HEK293 (cell line): ENCODE measurements around the gene EPM2A.

Source experiments
- CTCF ChIA-PET: fragments of 350-600 bp; formaldehyde crosslinking; extraction: SDS; loops from one replicate; lab custom pipeline; 2021; ENCODE audit warnings: antibody characterized with exemption; lab: Yijun Ruan, JAX
- POLR2A ChIA-PET: fragments of 300-600 bp; formaldehyde crosslinking; extraction: SDS; loops from one replicate; lab custom pipeline; 2020; ENCODE audit warnings: antibody characterized with exemption, inconsistent platforms; lab: Yijun Ruan, JAX
- H3K27ac ChIP-seq: fragments of 200-500 bp; sonication (Bioruptor generic); 2 replicates; pipeline ENCODE4 v1.5.1; 2014; ENCODE audit warnings: low read depth, low read length, control low read depth, inconsistent platforms; ENCODE audit errors: extremely low read depth
- H3K36me3 ChIP-seq, 2 experiments: fragments of 200-500 bp in 1 of 2; sonication (Bioruptor generic) in 1 of 2; 1 replicate in 1 of 2; 2 replicates in 1 of 2; pipeline ENCODE4 v1.5.1; 2014 to 2017; ENCODE audit warnings: inconsistent platforms in 2 of 2, low read length in 2 of 2; ENCODE audit not compliant: control insufficient read depth in 2 of 2, insufficient read depth in 1 of 2
- H3K4me1 ChIP-seq: fragments of 200-500 bp; sonication (Bioruptor generic); 2 replicates; pipeline ENCODE4 v1.5.1; 2014; ENCODE audit warnings: mild to moderate bottlenecking, low read length, inconsistent platforms; ENCODE audit not compliant: control insufficient read depth, insufficient read depth
- H3K4me3 ChIP-seq: 2 replicates; pipeline ENCODE4 v1.5.1; 2011; ENCODE audit warnings: low read depth, mild to moderate bottlenecking, control low read depth, low read length, moderate library complexity
- H3K9me3 ChIP-seq: fragments of 200-500 bp; sonication (Bioruptor generic); 2 replicates; pipeline ENCODE4 v1.5.1; 2014; ENCODE audit warnings: low read depth, low read length, inconsistent platforms; ENCODE audit not compliant: control insufficient read depth, insufficient read depth
- BCL6B ChIP-seq: fragments of 450-650 bp; formaldehyde crosslinking; IDR thresholded peaks from 2 replicates; pipeline ENCODE4 v1.5.1; 2017; ENCODE audit warnings: missing biosample characterization, missing genetic modification characterization
- CTCF ChIP-seq: fragments of 450-650 bp; formaldehyde crosslinking; IDR thresholded peaks from 2 replicates; pipeline ENCODE4 v1.5.1; 2016; ENCODE audit warnings: missing biosample characterization, missing genetic modification characterization
- EGR2 ChIP-seq: fragments of 450-650 bp; formaldehyde crosslinking; IDR thresholded peaks from 2 replicates; pipeline ENCODE4 v1.5.1; 2016; ENCODE audit warnings: low read depth, missing biosample characterization, missing genetic modification characterization
- FEZF1 ChIP-seq: fragments of 450-650 bp; formaldehyde crosslinking; IDR thresholded peaks from 2 replicates; pipeline ENCODE4 v1.5.1; 2016; ENCODE audit warnings: missing biosample characterization, missing genetic modification characterization
- GLI2 ChIP-seq: fragments of 450-650 bp; formaldehyde crosslinking; IDR thresholded peaks from 2 replicates; pipeline ENCODE4; 2017; ENCODE audit warnings: missing biosample characterization, missing genetic modification characterization, low read depth, borderline replicate concordance
- HOXA7 ChIP-seq: sonication (generic); formaldehyde crosslinking; IDR thresholded peaks from 2 replicates; pipeline ENCODE4 v1.8.1; 2022; ENCODE audit warnings: missing genetic modification reagents, borderline replicate concordance
- HOXC10 ChIP-seq: sonication (generic); formaldehyde crosslinking; IDR thresholded peaks from 2 replicates; pipeline ENCODE4 v1.8.1; 2023; ENCODE audit warnings: mild to moderate bottlenecking, missing genetic modification reagents
- KLF1 ChIP-seq: fragments of 450-650 bp; formaldehyde crosslinking; IDR thresholded peaks from 2 replicates; pipeline ENCODE4 v1.5.1; 2016; ENCODE audit warnings: missing biosample characterization, missing genetic modification characterization
- KLF16 ChIP-seq: fragments of 450-650 bp; formaldehyde crosslinking; IDR thresholded peaks from 2 replicates; pipeline ENCODE4 v1.5.1; 2017; ENCODE audit warnings: missing biosample characterization, missing genetic modification characterization
- KLF8 ChIP-seq: fragments of 450-650 bp; formaldehyde crosslinking; IDR thresholded peaks from 2 replicates; pipeline ENCODE4 v1.5.1; 2016; ENCODE audit warnings: missing biosample characterization, missing genetic modification characterization
- KLF9 ChIP-seq: fragments of 450-650 bp; formaldehyde crosslinking; IDR thresholded peaks from 2 replicates; pipeline ENCODE4 v1.5.1; 2016; ENCODE audit warnings: missing biosample characterization, missing genetic modification characterization, low read depth
- PRDM4 ChIP-seq: fragments of 450-650 bp; formaldehyde crosslinking; IDR thresholded peaks from 2 replicates; pipeline ENCODE4 v1.5.1; 2017; ENCODE audit warnings: missing biosample characterization, missing genetic modification characterization
- TRIM28 ChIP-seq: IDR thresholded peaks from 2 replicates; pipeline ENCODE4 v1.6.1; 2011; ENCODE audit warnings: low read length, control low read depth, borderline replicate concordance
- ZBTB10 ChIP-seq: fragments of 450-650 bp; formaldehyde crosslinking; IDR thresholded peaks from 2 replicates; pipeline ENCODE4 v1.5.1; 2016; ENCODE audit warnings: missing biosample characterization, missing genetic modification characterization
- ZNF146 ChIP-seq: fragments of 450-650 bp; formaldehyde crosslinking; IDR thresholded peaks from 2 replicates; pipeline ENCODE4 v1.5.1; 2016; ENCODE audit warnings: missing biosample characterization, missing genetic modification characterization
- ZNF175 ChIP-seq: fragments of 450-650 bp; formaldehyde crosslinking; IDR thresholded peaks from 2 replicates; pipeline ENCODE4 v1.5.1; 2016; ENCODE audit warnings: missing biosample characterization, missing genetic modification characterization
- ZNF19 ChIP-seq: fragments of 450-650 bp; formaldehyde crosslinking; IDR thresholded peaks from 2 replicates; pipeline ENCODE4; 2016; ENCODE audit warnings: missing biosample characterization, missing genetic modification characterization, low read depth
- ZNF280C ChIP-seq: fragments of 450-650 bp; formaldehyde crosslinking; IDR thresholded peaks from 2 replicates; pipeline ENCODE4 v1.5.1; 2016; ENCODE audit warnings: missing biosample characterization, missing genetic modification characterization
- ZNF311 ChIP-seq: fragments of 450-650 bp; formaldehyde crosslinking; IDR thresholded peaks from 2 replicates; pipeline ENCODE4 v1.5.1; 2017; ENCODE audit warnings: missing biosample characterization, missing genetic modification characterization, borderline replicate concordance
- ZNF354C ChIP-seq: fragments of 450-650 bp; formaldehyde crosslinking; IDR thresholded peaks from 2 replicates; pipeline ENCODE4 v1.5.1; 2016; ENCODE audit warnings: missing biosample characterization, missing genetic modification characterization, low read depth, borderline replicate concordance
- ZNF423 ChIP-seq: fragments of 450-650 bp; formaldehyde crosslinking; IDR thresholded peaks from 2 replicates; pipeline ENCODE4 v1.5.1; 2016; ENCODE audit warnings: missing biosample characterization, missing genetic modification characterization
- ZNF585B ChIP-seq: fragments of 450-650 bp; formaldehyde crosslinking; IDR thresholded peaks from 2 replicates; pipeline ENCODE4 v1.5.1; 2016; ENCODE audit warnings: missing biosample characterization, missing genetic modification characterization
- ZNF658 ChIP-seq: fragments of 450-650 bp; formaldehyde crosslinking; IDR thresholded peaks from 2 replicates; pipeline ENCODE4; 2016; ENCODE audit warnings: missing biosample characterization, missing genetic modification characterization
- ZNF830 ChIP-seq: fragments of 450-650 bp; IDR thresholded peaks from 2 replicates; pipeline ENCODE4 v1.5.0; 2018; ENCODE audit warnings: missing biosample characterization, missing genetic modification characterization, low read depth, mild to moderate bottlenecking, moderate library complexity

The EPM2A gene

GRCh38 chr6:145627451-145627850 lies 107.9 kb downstream of the EPM2A start (continued):
- TF ChIP-seq ZNF280C (tag by site-specific recombination) (no peak), KLF16 (tag by site-specific recombination) (no peak), HOXC10 (no peak), ZNF423 (no peak), BCL6B (tag by site-specific recombination) (no peak), PRDM4 (tag by site-specific recombination) (no peak), ZNF175 (tag by site-specific recombination) (no peak)

GRCh38 chr6:145626857-145627256 lies 108.5 kb downstream of the EPM2A start:
- Histone ChIP-seq H3K36me3 (no peaks in the 10 kb centered on the region), H3K27ac (no peak overlapping the region), H3K4me3 (no peak overlapping the region), H3K4me1 (peaks cover 10% of the 10 kb centered on the region; the same call in 1 of the 2 replicates), H3K9me3 (no peaks in the 10 kb centered on the region)
- ChIA-PET CTCF (interaction anchor here (0.6 to 0.7 kb wide), 3 partner anchors 80 to 577 kb away, joined by 3 to 4 read pairs (median 3); no protein-coding TSS in a partner anchor), POLR2A (no interaction called here)
- TF ChIP-seq ZNF658 (tag by site-specific recombination) (no peak), HOXA7 (CRISPR knock-in tag) (no peak), CTCF (no peak), KLF9 (tag by site-specific recombination) (no peak), FEZF1 (tag by site-specific recombination) (no peak), ZNF19 (tag by site-specific recombination) (no peak), ZNF585B (tag by site-specific recombination) (no peak), ZNF830 (tag by site-specific recombination) (no peak)

GRCh38 chr6:145623231-145623630 lies 112.1 kb downstream of the EPM2A start:
- Histone ChIP-seq H3K9me3 (no peaks in the 10 kb centered on the region), H3K4me3 (no peak overlapping the region), H3K4me1 (no peaks in the 10 kb centered on the region), H3K27ac (no peak overlapping the region), H3K36me3 (no peaks in the 10 kb centered on the region)
- POLR2A ChIA-PET = no interaction called here
- CTCF ChIA-PET = interaction anchor here (0.7 to 2.0 kb wide), 2 partner anchors 10 to 534 kb away, joined by 3 to 6 read pairs; no protein-coding TSS in a partner anchor
- TF ChIP-seq KLF8 (no peak), KLF16 (tag by site-specific recombination) (no peak), ZNF354C (no peak), KLF1 (tag by site-specific recombination) (no peak), ZBTB10 (no peak), ZNF146 (tag by site-specific recombination) (no peak), TRIM28 (no peak), ZNF311 (tag by site-specific recombination) (no peak), GLI2 (no peak), EGR2 (tag by site-specific recombination) (no peak)
